Stomach (tissue), 9 donors: ENCODE measurements around the gene SBF1. TPM values are rescaled to one million over a fixed set of nuclear protein-coding genes. Genes with fewer than 3 reads are reported as not detected.

ENCODE experiments used
- DNase-seq, 2 donors: peaks; one replicate each; pipeline versions ENCODE4 v3.0.0 to v3.0.0-alpha.2; 2013 to 2019
- H3K27ac ChIP-seq, 5 donors: fragments of 200-600 bp in 4 of 5; sonication (generic) in 4 of 5; one replicate each; pipeline ENCODE4 v1.5.1; 2013 to 2019; ENCODE audit warnings: mild to moderate bottlenecking in 1 of 5, moderate library complexity in 1 of 5
- H3K27me3 ChIP-seq, 3 donors: fragments of 200-600 bp; sonication (generic); one replicate each; pipeline ENCODE4 v1.5.1; 2017 to 2019; ENCODE audit warnings: mixed run types in 1 of 3
- H3K36me3 ChIP-seq, 4 donors: fragments of 200-600 bp; sonication (generic); 1 replicate in 3 of 4; 2 replicates in 1 of 4; pipeline ENCODE4 v1.5.1; 2016 to 2019
- H3K4me1 ChIP-seq, 4 donors: fragments of 200-600 bp; sonication (generic); one replicate each; pipeline ENCODE4 v1.5.1; 2016 to 2019
- H3K4me3 ChIP-seq, 4 donors: fragments of 200-600 bp; sonication (generic) in 3 of 4; one replicate each; pipeline ENCODE4 v1.5.1; 2016 to 2019; ENCODE audit warnings: mild to moderate bottlenecking in 1 of 4
- H3K9me3 ChIP-seq, 4 donors: fragments of 200-600 bp; sonication (generic); one replicate each; pipeline ENCODE4 v1.5.1; 2016 to 2019
- EP300 ChIP-seq: sonication (generic); formaldehyde crosslinking; IDR thresholded peaks from one replicate; pipeline ENCODE4 v1.6.1; 2017; ENCODE audit warnings: antibody characterized with exemption
- POLR2A ChIP-seq, 4 donors: fragments of 450-650 bp; IDR thresholded peaks; one replicate each; pipeline ENCODE4 v1.6.1; 2016; ENCODE audit warnings: antibody characterized with exemption in 4 of 4, control low read depth in 2 of 4, mild to moderate bottlenecking in 1 of 4, moderate library complexity in 1 of 4
- POLR2AphosphoS5 ChIP-seq, 3 donors: sonication (generic); formaldehyde crosslinking; IDR thresholded peaks; one replicate each; pipeline ENCODE4 v1.6.1; 2016; ENCODE audit warnings: antibody characterized with exemption in 3 of 3
- WGBS, 5 donors: extraction: QIAGEN DNeasy Blood & Tissue Kit in 3 of 5; methylation state at CpG; one replicate each; pipeline versions ENCODE4 v1.1.5 to v1.1.7; 2013 to 2018; 5-methylcytosine and 5-hydroxymethylcytosine counted together
- intact Hi-C: fragments of 100-400 bp; cut with DNase I; formaldehyde crosslinking; loops from one replicate; pipeline ENCODE4 v1.15.1; 2023; ENCODE audit warnings: low total_unique reads
- polyA plus RNA-seq, 3 donors: library from polyadenylated mRNA; stranded (reverse); fragments of 200-250 nt; gene quantifications; one replicate each; pipeline ENCODE4 v1.2.3, GENCODE V29; 2013
- total RNA-seq, 5 donors: library from RNA; depleted of rRNA; stranded (reverse); fragments of >200 nt; gene quantifications; one replicate each; pipeline versions ENCODE4 v1.1.0 to v1.2.3, GENCODE V29; 2014 to 2016
- TF ChIP-seq, protein P1 (sequence below), 7 experiments: fragments of 450-650 bp in 4 of 7; fragments of 200-600 bp in 3 of 7; sonication (generic) in 3 of 7; IDR thresholded peaks; one replicate each; pipeline ENCODE4 v1.5.1; 2016 to 2019; ENCODE audit warnings: antibody characterized with exemption in 7 of 7, control low read depth in 2 of 7, mild to moderate bottlenecking in 1 of 7
- donor health status: healthy with polysubstance abuse.
- donor health status: Bipolar disorder and iron deficiency.
- donor health status: healthy.

The SBF1 gene
- total and polyA plus RNA-seq, 8 donors, result 9.6 to 122 (median 50.6) TPM

DNA sequence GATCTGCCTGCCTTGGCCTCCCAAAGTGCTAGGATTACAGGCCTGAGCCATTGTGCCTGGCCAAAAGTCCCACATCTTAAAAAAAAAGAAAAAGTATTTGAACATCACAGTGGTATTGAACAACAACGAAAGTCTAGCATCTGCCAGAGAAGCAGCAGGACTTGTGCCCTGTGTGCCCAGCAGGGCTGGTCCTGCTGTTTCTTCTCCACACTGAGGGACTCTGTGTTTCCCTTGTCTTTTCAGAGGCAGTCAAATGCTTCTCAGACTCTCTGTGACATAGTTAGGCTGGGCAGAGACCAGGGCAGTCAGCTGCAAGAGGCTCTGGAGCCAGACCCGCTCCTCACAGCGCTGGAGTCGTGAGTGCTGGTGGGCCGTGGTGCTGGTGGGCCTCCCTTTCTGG, 56.2 kb downstream of the SBF1 start:
- H3K27me3 ChIP-seq, result no peaks in the 10 kb centered on the region
- TF ChIP-seq POLR2AphosphoS5 (IDR thresholded peaks at IDR 0.05), result no peak
- no peak for TF ChIP-seq EP300
- TF ChIP-seq, protein P1, sequence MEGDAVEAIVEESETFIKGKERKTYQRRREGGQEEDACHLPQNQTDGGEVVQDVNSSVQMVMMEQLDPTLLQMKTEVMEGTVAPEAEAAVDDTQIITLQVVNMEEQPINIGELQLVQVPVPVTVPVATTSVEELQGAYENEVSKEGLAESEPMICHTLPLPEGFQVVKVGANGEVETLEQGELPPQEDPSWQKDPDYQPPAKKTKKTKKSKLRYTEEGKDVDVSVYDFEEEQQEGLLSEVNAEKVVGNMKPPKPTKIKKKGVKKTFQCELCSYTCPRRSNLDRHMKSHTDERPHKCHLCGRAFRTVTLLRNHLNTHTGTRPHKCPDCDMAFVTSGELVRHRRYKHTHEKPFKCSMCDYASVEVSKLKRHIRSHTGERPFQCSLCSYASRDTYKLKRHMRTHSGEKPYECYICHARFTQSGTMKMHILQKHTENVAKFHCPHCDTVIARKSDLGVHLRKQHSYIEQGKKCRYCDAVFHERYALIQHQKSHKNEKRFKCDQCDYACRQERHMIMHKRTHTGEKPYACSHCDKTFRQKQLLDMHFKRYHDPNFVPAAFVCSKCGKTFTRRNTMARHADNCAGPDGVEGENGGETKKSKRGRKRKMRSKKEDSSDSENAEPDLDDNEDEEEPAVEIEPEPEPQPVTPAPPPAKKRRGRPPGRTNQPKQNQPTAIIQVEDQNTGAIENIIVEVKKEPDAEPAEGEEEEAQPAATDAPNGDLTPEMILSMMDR (IDR thresholded peaks at IDR 0.05), result no peak
- TF ChIP-seq POLR2A (IDR thresholded peaks at IDR 0.05), result no peak
- no peaks in the 10 kb centered on the region for H3K9me3 ChIP-seq
- H3K27ac ChIP-seq, result no peak overlapping the region
- H3K4me3 ChIP-seq, result no peak overlapping the region
- no peak for DNase-seq
- WGBS, 5 donors, result 89 to 97% (median 95%) methylated on average over 5 of the region's 5 CpGs
- peaks cover 94 to 100% (median 100%) of the 10 kb centered on the region in 4 donors for H3K36me3 ChIP-seq
- H3K4me1 ChIP-seq, result no peaks in the 10 kb centered on the region
- intact Hi-C loops, result no loop called here

DNA sequence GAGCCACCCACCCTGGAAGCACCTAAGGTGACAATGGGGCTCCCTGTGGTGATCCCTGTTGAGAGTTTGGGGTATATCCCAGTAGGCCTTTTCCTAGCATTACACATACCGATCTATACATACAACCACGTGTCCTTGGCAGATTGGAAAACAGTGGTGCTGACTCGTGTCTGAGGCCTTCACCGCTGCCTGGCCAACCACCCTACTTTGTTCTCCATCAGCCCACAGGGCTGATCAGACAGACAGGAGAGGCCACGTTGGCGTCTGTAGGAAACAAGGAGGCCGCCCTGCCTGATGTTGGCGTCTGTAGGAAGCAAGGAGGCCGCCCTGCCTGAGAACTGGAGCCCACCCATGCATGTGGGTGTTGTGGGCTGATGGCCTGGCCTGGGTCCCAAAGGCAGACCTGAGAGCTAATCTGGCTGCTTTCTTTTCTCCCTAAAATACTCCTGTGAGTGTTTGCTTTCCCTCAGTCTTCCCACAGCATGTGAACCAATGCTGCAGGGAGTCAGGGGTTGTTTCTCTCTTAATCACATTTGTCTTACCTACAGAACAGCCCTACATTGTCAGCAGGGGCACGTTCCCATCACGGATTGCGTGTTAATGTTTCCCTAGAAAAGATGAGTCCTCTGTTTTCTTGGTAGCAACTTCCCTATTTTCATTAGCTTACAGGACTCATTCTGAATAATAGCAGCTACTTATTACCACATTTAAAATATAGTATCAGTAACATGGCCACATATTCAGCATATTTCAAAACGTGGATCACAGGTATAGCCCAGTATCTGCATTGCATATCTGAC, 57.2 kb downstream of the SBF1 start:
- Histone ChIP-seq H3K27ac (no peak overlapping the region), H3K4me1 (no peaks in the 10 kb centered on the region), H3K4me3 (no peak overlapping the region), H3K27me3 (no peaks in the 10 kb centered on the region), H3K9me3 (no peaks in the 10 kb centered on the region), H3K36me3 (peaks cover 89 to 98% (median 96%) of the 10 kb centered on the region in 4 donors)
- TF ChIP-seq, protein P1 (IDR thresholded peaks at IDR 0.05), result no peak
- TF ChIP-seq EP300, result no peak
- no peak for TF ChIP-seq POLR2AphosphoS5 (IDR thresholded peaks at IDR 0.05)
- no peak for TF ChIP-seq POLR2A (IDR thresholded peaks at IDR 0.05)
- intact Hi-C loops, result no loop called here
- DNase-seq, result no peak
- 91 to 96% (median 92%) methylated on average over 13 of the region's 13 CpGs for WGBS, 5 donors

DNA sequence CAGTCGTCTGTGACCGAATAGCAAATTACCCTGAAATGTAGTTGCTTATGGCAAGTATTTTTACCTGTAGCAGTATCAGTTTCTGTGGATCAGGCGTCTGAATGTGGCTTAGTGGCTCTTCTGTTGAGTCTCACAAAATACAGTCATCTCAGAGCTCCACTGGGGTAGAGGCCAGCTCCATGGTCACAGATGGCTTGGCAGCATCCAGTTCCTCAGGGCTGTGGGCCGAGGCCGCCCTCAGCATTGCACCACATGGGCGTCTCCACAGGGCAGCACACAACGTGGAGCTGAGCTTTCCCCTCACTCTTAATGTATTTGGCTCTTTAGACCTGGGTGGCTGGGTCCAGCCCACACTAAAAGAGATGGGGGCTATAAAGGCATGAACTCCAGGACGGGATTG, 57.8 kb downstream of the SBF1 start:
- intact Hi-C loops, result no loop called here
- H3K4me1 ChIP-seq, result peaks cover 0 to 4% (median 3%) of the 10 kb centered on the region in 4 donors
- 92 to 97% (median 93%) methylated on average over 8 of the region's 8 CpGs for WGBS, 5 donors
- H3K9me3 ChIP-seq, result no peaks in the 10 kb centered on the region
- TF ChIP-seq, protein P1 (IDR thresholded peaks at IDR 0.05), result no peak
- TF ChIP-seq POLR2AphosphoS5 (IDR thresholded peaks at IDR 0.05) (no peak), POLR2A (IDR thresholded peaks at IDR 0.05) (no peak), EP300 (no peak)
- no peaks in the 10 kb centered on the region for H3K27me3 ChIP-seq
- no peak for DNase-seq
- no peak overlapping the region for H3K4me3 ChIP-seq
- H3K36me3 ChIP-seq, result peaks cover 83 to 92% (median 90%) of the 10 kb centered on the region in 4 donors
- H3K27ac ChIP-seq, result no peak overlapping the region

DNA sequence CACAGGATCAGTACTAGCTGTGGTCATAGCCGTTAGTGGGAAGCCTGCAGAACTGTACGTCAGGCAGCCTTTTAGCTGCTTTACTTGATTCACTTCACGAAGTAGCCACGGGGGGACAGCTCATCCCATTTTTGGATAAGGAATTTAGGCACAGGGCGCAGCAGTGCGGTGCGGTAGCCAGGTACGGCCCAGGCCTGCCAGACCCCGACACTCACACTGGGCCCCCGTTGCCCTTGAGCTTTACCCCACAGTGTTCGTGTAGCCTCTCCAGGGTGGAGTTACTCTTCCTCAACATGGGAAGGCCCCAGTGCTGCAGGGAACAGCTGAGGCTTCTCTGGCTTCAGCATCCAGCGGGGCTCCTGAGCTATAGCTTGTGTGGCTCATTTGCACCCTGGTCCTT, 59.4 kb downstream of the SBF1 start:
- Histone ChIP-seq H3K9me3 (no peaks in the 10 kb centered on the region), H3K27me3 (no peaks in the 10 kb centered on the region), H3K27ac (no peak overlapping the region), H3K4me3 (no peak overlapping the region), H3K4me1 (peaks cover 0 to 10% (median 5%) of the 10 kb centered on the region in 4 donors), H3K36me3 (peaks cover 69 to 86% (median 84%) of the 10 kb centered on the region in 4 donors)
- intact Hi-C loops, result no loop called here
- DNase-seq, result no peak
- 93 to 96% (median 94%) methylated on average over 12 of the region's 12 CpGs for whole genome bisulfite sequencing, 5 donors
- no peak for TF ChIP-seq POLR2A (IDR thresholded peaks at IDR 0.05)
- TF ChIP-seq, protein P1 (IDR thresholded peaks at IDR 0.05), result no peak
- TF ChIP-seq EP300, result no peak
- no peak for TF ChIP-seq POLR2AphosphoS5 (IDR thresholded peaks at IDR 0.05)
